ENCODE data around the gene ZC3HAV1.

DNA sequence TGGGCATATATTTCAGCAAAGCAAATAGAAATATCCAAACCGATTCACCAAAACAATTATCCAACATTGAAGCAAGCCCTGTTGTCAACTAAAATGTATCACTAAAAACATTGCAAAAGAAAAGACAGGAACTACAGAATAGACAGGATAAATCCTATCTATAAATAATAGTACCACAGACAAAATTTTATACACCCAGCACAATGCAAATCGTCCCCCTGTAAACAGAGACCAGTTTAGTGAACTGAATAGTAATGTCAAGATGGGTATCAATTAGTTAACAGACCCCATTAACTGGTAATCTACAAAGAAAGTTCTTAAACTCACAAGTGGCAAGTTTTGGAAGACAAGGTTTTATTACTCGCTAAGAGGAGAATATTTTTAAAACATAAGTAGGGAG lies 4.0 kb downstream of the ZC3HAV1 start:
- TF ChIP-seq POLR2A (IDR thresholded peaks at IDR 0.05; ENCODE audit: low read depth, low read length), result no peak
- TF ChIP-seq TAF1 (IDR thresholded peaks at IDR 0.05; ENCODE audit: low read depth, low read length), result no peak
- no peak for TF ChIP-seq POLR2AphosphoS5 (IDR thresholded peaks at IDR 0.05; ENCODE audit: low read depth, low read length)
- TF ChIP-seq SPI1 (IDR thresholded peaks at IDR 0.05; ENCODE audit: low read depth, low read length), result no peak
- no peak for TF ChIP-seq POU2F2 (IDR thresholded peaks at IDR 0.05; ENCODE audit: low read depth, low read length)
